ENCODE results near the gene LGI1. TPM values are rescaled to one million over a fixed set of nuclear protein-coding genes. Genes with fewer than 3 reads are reported as not detected.

Gene LGI1
- polyA plus RNA-seq, 1 donor (not counting 4 experiments of a cell fraction or from before 2014, with no cell fraction given): not detected

GRCh38 chr10:93841961-93842360, 84.2 kb downstream of the LGI1 start:
- FAIRE-seq (no peak), DNase-seq (ENCODE audit: low read depth, low spot score) (no peak)
- Histone ChIP-seq H4K20me1 (ENCODE audit: control insufficient read depth, extremely low read depth, insufficient read depth, low read length) (no peaks in the 10 kb centered on the region), H3K9me1 (ENCODE audit: control insufficient read depth, extremely low read depth, insufficient read depth, low read length) (no peaks in the 10 kb centered on the region), H3K4me2 (ENCODE audit: control insufficient read depth, extremely low read depth, insufficient read depth, low read depth, low read length) (no peak overlapping the region), H3K4me1 (ENCODE audit: control insufficient read depth, extremely low read depth, insufficient read depth, low read length) (no peaks in the 10 kb centered on the region), H3K9ac (ENCODE audit: control insufficient read depth, extremely low read depth, insufficient read depth, low read length) (no peak overlapping the region), H3K36me3 (ENCODE audit: control insufficient read depth in 2 of 2, extremely low read depth in 1 of 2, insufficient read depth in 2 of 2, low read length in 2 of 2) (no peaks in the 10 kb centered on the region), H3K4me3 (ENCODE audit: control insufficient read depth in 2 of 3, extremely low read depth in 1 of 3, insufficient read depth in 2 of 3, low read depth in 1 of 3, low read length in 3 of 3) (no peak overlapping the region), H3K27ac (ENCODE audit: control insufficient read depth, insufficient read depth, low read length) (no peak overlapping the region), H2AFZ (ENCODE audit: control insufficient read depth, low read length) (no peak overlapping the region), H3K9me3 (ENCODE audit: control insufficient read depth, low read depth, low read length) (no peaks in the 10 kb centered on the region), H3K79me2 (ENCODE audit: control insufficient read depth, insufficient read depth, low read length) (no peaks in the 10 kb centered on the region), H3K27me3 (ENCODE audit: control insufficient read depth, extremely low read depth, insufficient read depth, low read length) (no peaks in the 10 kb centered on the region)
- dilution Hi-C loops (cut with MboI; ENCODE audit: extremely low pct_ligation_motif_present, low sequenced_read_pairs): no loop called here
- TF ChIP-seq CTCF (optimal IDR thresholded peaks at IDR 0.05 in 1 of 3, IDR thresholded peaks at IDR 0.05 in 1 of 3, conservative IDR thresholded peaks at IDR 0.05 in 1 of 3; ENCODE audit: extremely low read depth in 1 of 3, insufficient read depth in 2 of 3, low read length in 3 of 3): no peak
- TF ChIP-seq EZH2 (IDR thresholded peaks at IDR 0.05; ENCODE audit: low read length): no peak

GRCh38 chr10:93844979-93845626, 87.4 kb downstream of the LGI1 start:
- H3K27me3 ChIP-seq (ENCODE audit: control insufficient read depth, extremely low read depth, insufficient read depth, low read length): no peaks in the 10 kb centered on the region
- FAIRE-seq (no peak), DNase-seq (ENCODE audit: low read depth, low spot score) (no peak)
- no peaks in the 10 kb centered on the region for H3K36me3 ChIP-seq (ENCODE audit: control insufficient read depth in 2 of 2, extremely low read depth in 1 of 2, insufficient read depth in 2 of 2, low read length in 2 of 2)
- H3K27ac ChIP-seq (ENCODE audit: control insufficient read depth, insufficient read depth, low read length): no peak overlapping the region
- TF ChIP-seq EZH2 (IDR thresholded peaks at IDR 0.05; ENCODE audit: low read length) (no peak), CTCF (optimal IDR thresholded peaks at IDR 0.05 in 1 of 3, IDR thresholded peaks at IDR 0.05 in 1 of 3, conservative IDR thresholded peaks at IDR 0.05 in 1 of 3; ENCODE audit: extremely low read depth in 1 of 3, insufficient read depth in 2 of 3, low read length in 3 of 3) (no peak)
- no peak overlapping the region for H2AFZ ChIP-seq (ENCODE audit: control insufficient read depth, low read length)
- H3K79me2 ChIP-seq (ENCODE audit: control insufficient read depth, insufficient read depth, low read length): no peaks in the 10 kb centered on the region
- dilution Hi-C loops (cut with MboI; ENCODE audit: extremely low pct_ligation_motif_present, low sequenced_read_pairs): no loop called here
- no peak overlapping the region for H3K9ac ChIP-seq (ENCODE audit: control insufficient read depth, extremely low read depth, insufficient read depth, low read length)
- no peaks in the 10 kb centered on the region for H3K9me1 ChIP-seq (ENCODE audit: control insufficient read depth, extremely low read depth, insufficient read depth, low read length)
- no peaks in the 10 kb centered on the region for H4K20me1 ChIP-seq (ENCODE audit: control insufficient read depth, extremely low read depth, insufficient read depth, low read length)
- H3K4me1 ChIP-seq (ENCODE audit: control insufficient read depth, extremely low read depth, insufficient read depth, low read length): no peaks in the 10 kb centered on the region
- H3K4me2 ChIP-seq (ENCODE audit: control insufficient read depth, extremely low read depth, insufficient read depth, low read depth, low read length): no peak overlapping the region
- H3K4me3 ChIP-seq (ENCODE audit: control insufficient read depth in 2 of 3, extremely low read depth in 1 of 3, insufficient read depth in 2 of 3, low read depth in 1 of 3, low read length in 3 of 3): no peak overlapping the region
- H3K9me3 ChIP-seq (ENCODE audit: control insufficient read depth, low read depth, low read length): no peaks in the 10 kb centered on the region

Other genes starting within 250 kb of the LGI1 start
- gene FFAR4, start 191.3 kb upstream of the LGI1 start, polyA plus RNA-seq: not detected in 3 replicates
- not detected in 3 replicates for gene RBP4, start 156.7 kb upstream of the LGI1 start, polyA plus RNA-seq
- gene PDE6C, start 145.4 kb upstream of the LGI1 start, polyA plus RNA-seq: not detected in 3 replicates
- 5.2 to 12.8 TPM (median 6.2 TPM) in 3 replicates for gene FRA10AC1, start 55.3 kb upstream of the LGI1 start, polyA plus RNA-seq
- 3.8 to 5.9 TPM (median 4.7 TPM) in 3 replicates for gene SLC35G1, start 136.0 kb downstream of the LGI1 start, polyA plus RNA-seq
- 0.01 TPM in 2 of 3 replicates, not detected in the other for gene PLCE1, start 236.0 kb downstream of the LGI1 start, polyA plus RNA-seq

Measured in keratinocyte (primary cell).